GM12864 (cell line): Measurements from ENCODE around the gene NOL9.

Source experiments
- DNase-seq: peaks from one replicate; pipeline ENCODE4 v3.0.0-alpha.2; 2011; ENCODE audit warnings: low read depth
- H3K4me3 ChIP-seq: 2 replicates; pipeline ENCODE4 v1.5.1; 2011; ENCODE audit warnings: mild to moderate bottlenecking, low read depth, low read length, control low read depth
- TF ChIP-seq, protein P1 (sequence below): IDR thresholded peaks from 2 replicates; pipeline ENCODE4 v1.5.1; 2011; ENCODE audit warnings: low read depth, mild to moderate bottlenecking, moderate library complexity, low read length, control low read depth, inconsistent platforms; ENCODE audit errors: missing control alignments

Gene NOL9

DNA sequence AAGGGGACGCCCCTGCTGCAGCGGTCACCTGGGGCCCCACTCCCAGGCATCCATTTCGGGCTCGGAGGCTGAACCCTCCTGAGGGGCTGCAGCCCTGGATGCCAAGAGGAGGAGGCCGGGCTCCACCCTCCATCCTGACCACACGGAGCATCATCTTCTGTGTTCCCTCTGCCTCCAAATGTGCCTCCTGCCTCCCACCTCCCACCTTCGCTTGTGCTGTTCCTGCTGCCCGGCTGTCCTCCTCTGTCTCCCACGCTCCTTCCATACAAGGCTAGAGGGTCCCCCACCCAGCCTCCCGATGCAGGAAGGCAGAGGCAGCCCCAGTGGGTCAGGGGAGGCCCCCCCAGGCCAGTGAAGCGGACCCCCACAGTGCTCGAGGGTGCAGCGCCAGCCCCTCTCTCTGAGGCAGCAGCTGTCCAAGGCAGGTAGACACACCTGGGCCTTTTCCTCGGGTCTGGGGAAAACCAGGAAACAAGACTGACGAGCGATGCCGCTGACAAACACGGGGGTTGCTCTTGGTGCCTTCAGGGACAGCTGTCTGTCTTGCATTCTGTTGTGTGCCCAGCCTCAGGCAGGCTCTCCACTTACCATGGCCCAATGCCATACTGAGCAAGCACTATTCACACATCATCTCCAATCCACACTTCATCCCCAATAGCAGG, 46.0 kb downstream of the NOL9 start:
- H3K4me3 ChIP-seq = no peak overlapping the region
- DNase-seq = no peak
- TF ChIP-seq, protein P1, sequence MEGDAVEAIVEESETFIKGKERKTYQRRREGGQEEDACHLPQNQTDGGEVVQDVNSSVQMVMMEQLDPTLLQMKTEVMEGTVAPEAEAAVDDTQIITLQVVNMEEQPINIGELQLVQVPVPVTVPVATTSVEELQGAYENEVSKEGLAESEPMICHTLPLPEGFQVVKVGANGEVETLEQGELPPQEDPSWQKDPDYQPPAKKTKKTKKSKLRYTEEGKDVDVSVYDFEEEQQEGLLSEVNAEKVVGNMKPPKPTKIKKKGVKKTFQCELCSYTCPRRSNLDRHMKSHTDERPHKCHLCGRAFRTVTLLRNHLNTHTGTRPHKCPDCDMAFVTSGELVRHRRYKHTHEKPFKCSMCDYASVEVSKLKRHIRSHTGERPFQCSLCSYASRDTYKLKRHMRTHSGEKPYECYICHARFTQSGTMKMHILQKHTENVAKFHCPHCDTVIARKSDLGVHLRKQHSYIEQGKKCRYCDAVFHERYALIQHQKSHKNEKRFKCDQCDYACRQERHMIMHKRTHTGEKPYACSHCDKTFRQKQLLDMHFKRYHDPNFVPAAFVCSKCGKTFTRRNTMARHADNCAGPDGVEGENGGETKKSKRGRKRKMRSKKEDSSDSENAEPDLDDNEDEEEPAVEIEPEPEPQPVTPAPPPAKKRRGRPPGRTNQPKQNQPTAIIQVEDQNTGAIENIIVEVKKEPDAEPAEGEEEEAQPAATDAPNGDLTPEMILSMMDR = no peak

DNA sequence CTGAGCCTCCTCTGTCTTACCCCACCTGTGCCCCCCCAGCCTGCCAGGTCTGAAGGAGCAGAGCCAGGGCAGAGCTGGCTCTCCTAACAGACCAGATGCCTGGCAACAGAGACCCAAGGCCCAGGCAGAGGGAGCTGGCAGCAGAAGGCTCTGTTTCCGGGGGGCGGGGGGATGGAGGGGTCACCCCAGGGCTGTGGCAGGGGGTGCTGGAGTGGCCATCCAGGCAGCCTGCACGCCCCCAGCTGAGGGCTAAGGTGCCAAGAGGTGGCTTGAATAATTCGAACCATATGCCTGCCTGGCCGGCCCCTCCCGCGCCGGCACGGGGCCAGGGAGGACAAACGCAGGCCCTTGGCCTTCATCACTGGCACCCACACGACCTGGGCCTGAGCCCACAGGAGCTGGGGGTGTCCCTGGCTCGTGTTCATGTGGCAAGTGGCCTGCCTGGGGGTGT, 46.8 kb downstream of the NOL9 start:
- no peak overlapping the region for H3K4me3 ChIP-seq
- TF ChIP-seq, protein P1 = no peak
- no peak for DNase-seq

DNA sequence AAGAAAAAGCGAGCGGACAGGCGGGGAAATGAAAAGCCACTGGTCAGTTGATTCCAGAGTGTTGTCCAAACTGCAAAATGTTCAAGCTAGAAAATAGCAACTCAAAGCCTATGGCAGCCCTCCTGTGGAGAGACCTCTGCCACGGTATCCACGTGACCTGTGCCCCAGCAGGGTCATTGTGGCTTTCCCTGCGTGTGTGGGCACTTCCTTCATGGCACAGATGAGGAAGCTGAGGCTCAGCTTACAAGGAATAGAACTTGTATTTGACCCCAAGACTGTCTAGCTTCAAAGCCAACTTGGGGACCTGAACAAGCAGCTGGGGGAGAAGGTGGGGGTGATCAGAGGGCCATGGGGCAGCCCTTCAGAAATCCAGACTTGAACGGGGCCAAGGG, 47.3 kb downstream of the NOL9 start:
- DNase-seq = no peak
- no peak overlapping the region for H3K4me3 ChIP-seq
- TF ChIP-seq, protein P1 = no peak

DNA sequence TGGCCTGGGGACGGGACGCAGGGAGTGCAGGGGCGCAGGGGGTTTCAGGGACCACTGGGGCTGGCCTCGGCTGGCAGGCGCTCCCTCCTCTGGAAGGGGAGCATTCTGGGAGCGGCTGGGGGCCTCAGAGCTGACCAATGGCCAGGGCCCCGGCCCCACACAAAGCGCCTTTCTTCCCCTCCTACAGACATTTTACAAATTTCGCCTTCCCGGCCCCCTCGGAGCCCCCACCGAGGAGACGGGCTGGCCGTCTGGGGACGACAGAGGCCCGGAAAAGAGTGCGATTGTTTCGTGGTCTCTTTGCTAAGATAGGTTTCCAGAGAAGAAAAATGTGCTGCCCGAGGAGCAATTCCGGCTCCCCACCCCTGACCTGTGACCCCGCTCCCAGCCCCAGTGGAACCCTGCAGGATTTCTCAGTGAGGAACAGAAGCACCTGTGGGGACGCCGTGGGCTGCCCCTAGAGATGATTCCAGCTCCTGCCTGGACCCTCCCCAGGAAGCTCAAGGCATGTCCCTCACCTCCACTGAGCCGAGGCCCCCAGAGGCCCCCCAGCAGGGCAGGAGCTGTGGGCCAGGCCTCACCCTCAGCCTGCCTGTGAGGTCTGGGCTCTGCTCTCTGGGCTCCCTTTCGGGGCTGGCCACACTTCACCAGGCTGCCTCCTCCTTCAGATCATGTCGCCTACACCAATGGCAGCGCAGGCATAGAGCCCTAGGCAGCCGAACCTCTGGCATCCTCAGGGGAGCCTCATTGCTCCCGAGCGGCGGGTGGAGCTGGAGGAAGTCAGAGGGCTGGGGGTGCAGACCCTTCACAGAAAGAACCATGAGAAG, 47.9 kb downstream of the NOL9 start:
- DNase-seq = no peak
- TF ChIP-seq, protein P1 = no peak
- no peak overlapping the region for H3K4me3 ChIP-seq

DNA sequence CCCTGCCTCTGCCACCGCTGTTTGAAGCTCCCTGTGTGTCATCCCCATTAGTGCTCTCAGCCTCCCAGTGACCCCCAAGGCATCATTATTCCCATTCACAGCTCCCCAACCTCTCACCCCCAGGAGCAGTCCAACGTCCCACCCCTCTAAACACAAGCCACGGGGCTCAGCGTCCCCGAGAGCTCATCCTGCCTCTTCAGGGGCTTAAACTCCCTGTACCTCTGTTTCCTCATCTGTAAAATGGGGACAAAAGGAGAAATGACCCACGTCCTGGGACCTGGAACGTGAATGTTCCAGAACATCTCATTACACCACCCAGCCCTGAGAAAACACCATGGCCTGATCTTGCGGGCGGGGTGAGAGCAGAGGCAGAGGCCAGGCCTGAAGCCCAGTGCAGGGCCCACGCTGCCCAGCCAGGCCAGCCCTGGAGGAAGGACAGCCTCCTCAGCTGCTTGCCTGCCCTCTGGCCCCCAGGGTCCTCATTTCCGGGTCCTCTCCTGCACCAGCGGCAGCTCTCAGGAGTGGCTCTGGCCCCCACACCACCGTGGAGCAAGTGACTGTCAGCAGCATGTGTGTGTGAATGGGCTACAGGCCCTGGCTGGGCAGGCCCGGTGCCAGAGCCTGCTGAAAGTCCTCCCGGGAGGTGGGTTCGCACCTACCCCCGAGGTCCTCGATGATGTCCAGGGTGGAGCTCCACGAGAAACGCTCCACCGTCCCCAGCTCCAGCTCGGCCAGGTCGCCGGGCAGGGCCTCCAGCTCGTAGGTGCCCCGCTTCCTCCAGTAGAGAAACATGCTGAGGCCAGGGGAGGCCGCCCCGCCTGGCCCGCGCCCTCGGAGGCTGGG, 48.7 kb downstream of the NOL9 start:
- H3K4me3 ChIP-seq = no peak overlapping the region
- TF ChIP-seq, protein P1 = no peak
- DNase-seq = no peak

DNA sequence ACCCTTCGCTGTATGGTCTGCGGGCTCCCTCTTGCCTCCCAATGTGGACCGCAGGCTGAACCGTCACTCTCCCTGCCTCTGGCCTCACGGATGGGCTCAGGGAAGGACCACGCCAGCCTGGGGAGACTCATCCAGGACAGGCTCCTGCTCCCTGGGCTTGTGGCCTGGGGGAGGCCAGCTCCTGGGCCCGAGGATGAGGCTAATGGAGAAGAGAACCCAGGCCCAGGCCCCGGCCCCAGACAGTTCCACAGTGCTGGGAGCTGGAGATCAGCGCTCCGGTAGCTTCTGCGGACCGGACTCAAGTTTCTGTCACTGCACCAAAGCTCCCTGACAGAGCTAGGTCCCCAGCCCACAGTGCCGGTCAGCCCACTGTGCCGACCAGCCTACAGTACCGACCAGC, 49.4 kb downstream of the NOL9 start:
- no peak overlapping the region for H3K4me3 ChIP-seq
- no peak for DNase-seq
- TF ChIP-seq, protein P1 = no peak
